PC-3 (cell line): ENCODE measurements around the gene ELOVL3.

Source experiments
- CTCF ChIP-seq: fragments of 300-600 bp; sonication (generic); conservative IDR thresholded peaks from 2 replicates; pipeline ENCODE4 v1.5.1; 2017; ENCODE audit warnings: antibody characterized with exemption, low read depth, mild to moderate bottlenecking, low read length
- EZH2 ChIP-seq: fragments of 300-600 bp; sonication (generic); IDR thresholded peaks from one replicate; pipeline ENCODE4 v1.6.1; 2017; ENCODE audit warnings: antibody characterized with exemption, mild to moderate bottlenecking, low read length; ENCODE audit not compliant: unreplicated experiment
- EZH2phosphoT487 ChIP-seq: fragments of 300-600 bp; sonication (generic); IDR thresholded peaks from 2 replicates; pipeline ENCODE4 v1.6.1; 2018; ENCODE audit warnings: mild to moderate bottlenecking, antibody characterized with exemption, low read length, borderline replicate concordance

- TF ChIP-seq CTCF (no peak), EZH2 (no peak), EZH2phosphoT487 (no peak)
Measured at GRCh38 chr10:102235598-102235920, 9.5 kb downstream of the ELOVL3 start.
